Liver (tissue), 9 donors: ENCODE data around the gene HSD3B2. TPM values are rescaled to one million over a fixed set of nuclear protein-coding genes. Genes with fewer than 3 reads are reported as not detected.
A peak's percentile ranks its signal among the peaks of the same experiment; 100 is the strongest.

Experiments
- DNase-seq: peaks from one replicate; pipeline ENCODE4 v3.0.0-alpha.2; 2017; ENCODE audit warnings: low spot score
- H3K27ac ChIP-seq, 2 donors: one replicate each; pipeline ENCODE4 v1.7.0; 2013; ENCODE audit warnings: inconsistent platforms in 2 of 2, low read length in 2 of 2, control low read depth in 1 of 2, low read depth in 1 of 2, mild to moderate bottlenecking in 1 of 2
- H3K27me3 ChIP-seq, 4 donors: one replicate each; pipeline versions ENCODE4 v1.6.1 to v1.7.0; 2013; ENCODE audit warnings: low read length in 3 of 4, inconsistent platforms in 1 of 4, mild to moderate bottlenecking in 1 of 4, moderate library complexity in 1 of 4; ENCODE audit not compliant: control insufficient read depth in 4 of 4, insufficient read depth in 4 of 4
- H3K36me3 ChIP-seq, 4 donors: one replicate each; pipeline versions ENCODE4 v1.6.1 to v1.7.0; 2013; ENCODE audit warnings: low read length in 3 of 4, mild to moderate bottlenecking in 3 of 4, low read depth in 1 of 4, moderate library complexity in 1 of 4; ENCODE audit not compliant: control insufficient read depth in 4 of 4, insufficient read depth in 3 of 4
- H3K4me1 ChIP-seq, 4 donors: one replicate each; pipeline versions ENCODE4 v1.6.1 to v1.7.0; 2013; ENCODE audit warnings: low read length in 3 of 4, mild to moderate bottlenecking in 3 of 4, moderate library complexity in 1 of 4; ENCODE audit not compliant: control insufficient read depth in 4 of 4, insufficient read depth in 4 of 4
- H3K4me3 ChIP-seq, 3 donors: one replicate each; pipeline versions ENCODE4 v1.6.1 to v1.7.0; 2013; ENCODE audit warnings: low read length in 3 of 3, control low read depth in 1 of 3, low read depth in 1 of 3, mild to moderate bottlenecking in 1 of 3
- H3K9ac ChIP-seq, 2 donors: one replicate each; pipeline ENCODE4 v1.7.0; 2013; ENCODE audit warnings: low read length in 2 of 2, mild to moderate bottlenecking in 2 of 2, moderate library complexity in 2 of 2, control low read depth in 1 of 2, low read depth in 1 of 2
- H3K9me3 ChIP-seq, 4 donors: one replicate each; pipeline versions ENCODE4 v1.6.1 to v1.7.0; 2013; ENCODE audit warnings: low read length in 3 of 4; ENCODE audit not compliant: control insufficient read depth in 4 of 4
- EGR1 ChIP-seq, 2 donors: IDR thresholded peaks; 2 replicates each; pipeline ENCODE4 v1.6.1; 2016 to 2018; ENCODE audit warnings: antibody characterized with exemption in 2 of 2, low read depth in 2 of 2
- FOXA1 ChIP-seq: IDR thresholded peaks from 2 replicates; pipeline ENCODE4 v1.6.1; 2016; ENCODE audit warnings: antibody characterized with exemption
- FOXA2 ChIP-seq: IDR thresholded peaks from 2 replicates; pipeline ENCODE4 v1.6.1; 2016; ENCODE audit warnings: antibody characterized with exemption
- GABPA ChIP-seq, 2 donors: IDR thresholded peaks in 1 of 2; conservative IDR thresholded peaks in 1 of 2; 2 replicates each; pipeline ENCODE4 v1.6.1; 2016; ENCODE audit warnings: antibody characterized with exemption in 2 of 2, mild to moderate bottlenecking in 1 of 2, moderate library complexity in 1 of 2
- JUND ChIP-seq, 2 donors: IDR thresholded peaks; 2 replicates each; pipeline ENCODE4 v1.6.1; 2016; ENCODE audit warnings: antibody characterized with exemption in 2 of 2
- NR2F2 ChIP-seq: IDR thresholded peaks from 2 replicates; pipeline ENCODE4 v1.6.1; 2016; ENCODE audit warnings: antibody characterized with exemption
- RAD21 ChIP-seq, 2 donors: IDR thresholded peaks; 2 replicates each; pipeline ENCODE4 v1.6.1; 2016; ENCODE audit warnings: antibody characterized with exemption in 2 of 2, mild to moderate bottlenecking in 2 of 2
- RXRA ChIP-seq, 2 donors: IDR thresholded peaks; 2 replicates each; pipeline ENCODE4 v1.6.1; 2017 to 2018; ENCODE audit warnings: antibody characterized with exemption in 2 of 2, mild to moderate bottlenecking in 1 of 2
- SP1 ChIP-seq: IDR thresholded peaks from 2 replicates; pipeline ENCODE4 v1.6.1; 2018; ENCODE audit warnings: antibody characterized with exemption, mild to moderate bottlenecking
- TAF1 ChIP-seq: conservative IDR thresholded peaks from 2 replicates; pipeline ENCODE4 v1.6.1; 2016; ENCODE audit warnings: antibody characterized with exemption, mild to moderate bottlenecking
- YY1 ChIP-seq: IDR thresholded peaks from 2 replicates; pipeline ENCODE4 v1.6.1; 2016; ENCODE audit warnings: antibody characterized with exemption, mild to moderate bottlenecking
- WGBS: extraction: QIAGEN DNeasy Blood & Tissue Kit; methylation state at CpG from one replicate; pipeline ENCODE4 v1.1.7; 2013; 5-methylcytosine and 5-hydroxymethylcytosine counted together
- polyA plus RNA-seq, 2 donors: library from polyadenylated mRNA; stranded (reverse) in 1 of 2; unstranded in 1 of 2; fragments of 200-250 nt in 1 of 2; fragments of >200 nt in 1 of 2; fragmentation: Nextera tagmentation in 1 of 2; extraction: Ambion mirVana in 1 of 2; gene quantifications; one replicate each; pipeline versions ENCODE4 v1.2.1 to v1.2.3, GENCODE V29; 2013 to 2015
- total RNA-seq, 2 donors: library from RNA; depleted of rRNA; stranded (reverse); fragments of >200 nt; gene quantifications; one replicate each; pipeline ENCODE4 v1.2.3, GENCODE V29; 2014
- TF ChIP-seq, protein P1 (sequence below): IDR thresholded peaks from 2 replicates; pipeline ENCODE4 v1.6.1; 2016; ENCODE audit warnings: antibody characterized with exemption
- TF ChIP-seq, protein P2 (sequence below): fragments of 150-350 bp; IDR thresholded peaks from 2 replicates; pipeline ENCODE4 v1.5.1; 2017; ENCODE audit warnings: improper control_type of control experiment, low read depth, low read length; ENCODE audit not compliant: missing input control
- TF ChIP-seq, protein P3 (sequence below): IDR thresholded peaks from 2 replicates; pipeline ENCODE4 v1.6.1; 2016; ENCODE audit warnings: antibody characterized with exemption
- TF ChIP-seq, protein P4 (sequence below): IDR thresholded peaks from 2 replicates; pipeline ENCODE4 v1.6.1; 2016; ENCODE audit warnings: antibody characterized with exemption, mild to moderate bottlenecking
- donor health status: healthy.
- donor health status: healthy.
- donor health status: healthy.
- donor health status: healthy.
- donor health status: healthy.

Gene HSD3B2
- total and polyA plus RNA-seq, 4 donors, result 0.14 to 0.25 (median 0.18) TPM; not detected in 1

DNA sequence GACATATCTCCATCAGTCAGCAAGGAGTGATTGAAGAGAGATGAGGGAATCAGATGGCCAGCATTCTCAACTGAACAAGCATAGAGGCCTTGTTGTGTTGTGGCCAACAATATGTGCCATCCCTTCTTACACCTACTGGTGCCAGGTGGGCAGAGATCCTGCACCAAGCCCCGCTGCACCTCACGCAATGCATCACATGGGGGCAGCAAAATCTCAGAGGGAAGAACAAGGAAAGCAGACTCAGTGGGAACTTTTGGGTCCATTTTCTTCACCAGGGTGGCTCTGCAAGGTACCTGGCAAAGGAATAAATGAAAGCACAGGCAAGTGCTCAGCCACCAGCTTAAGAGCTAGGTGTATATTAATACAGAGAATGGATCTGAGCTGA, 33.2 kb downstream of the HSD3B2 start:
- H3K9ac ChIP-seq, result no peak overlapping the region
- no peaks in the 10 kb centered on the region for H3K9me3 ChIP-seq
- H3K4me1 ChIP-seq, result peaks cover 7 to 38% (median 31%) of the 10 kb centered on the region in 4 donors
- no peak for DNase-seq
- H3K27me3 ChIP-seq, result no peaks in the 10 kb centered on the region
- no peak for TF ChIP-seq RXRA (IDR thresholded peaks at IDR 0.05)
- no peak for TF ChIP-seq FOXA2
- no peak for TF ChIP-seq SP1
- TF ChIP-seq, protein P1, sequence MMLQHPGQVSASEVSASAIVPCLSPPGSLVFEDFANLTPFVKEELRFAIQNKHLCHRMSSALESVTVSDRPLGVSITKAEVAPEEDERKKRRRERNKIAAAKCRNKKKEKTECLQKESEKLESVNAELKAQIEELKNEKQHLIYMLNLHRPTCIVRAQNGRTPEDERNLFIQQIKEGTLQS, result no peak
- TF ChIP-seq JUND (IDR thresholded peaks at IDR 0.05), result no peak
- TF ChIP-seq GABPA (IDR thresholded peaks at IDR 0.05 in 1 of 2, conservative IDR thresholded peaks at IDR 0.05 in 1 of 2), result no peak
- TF ChIP-seq NR2F2, result no peak
- TF ChIP-seq FOXA1, result no peak
- TF ChIP-seq, protein P2, sequence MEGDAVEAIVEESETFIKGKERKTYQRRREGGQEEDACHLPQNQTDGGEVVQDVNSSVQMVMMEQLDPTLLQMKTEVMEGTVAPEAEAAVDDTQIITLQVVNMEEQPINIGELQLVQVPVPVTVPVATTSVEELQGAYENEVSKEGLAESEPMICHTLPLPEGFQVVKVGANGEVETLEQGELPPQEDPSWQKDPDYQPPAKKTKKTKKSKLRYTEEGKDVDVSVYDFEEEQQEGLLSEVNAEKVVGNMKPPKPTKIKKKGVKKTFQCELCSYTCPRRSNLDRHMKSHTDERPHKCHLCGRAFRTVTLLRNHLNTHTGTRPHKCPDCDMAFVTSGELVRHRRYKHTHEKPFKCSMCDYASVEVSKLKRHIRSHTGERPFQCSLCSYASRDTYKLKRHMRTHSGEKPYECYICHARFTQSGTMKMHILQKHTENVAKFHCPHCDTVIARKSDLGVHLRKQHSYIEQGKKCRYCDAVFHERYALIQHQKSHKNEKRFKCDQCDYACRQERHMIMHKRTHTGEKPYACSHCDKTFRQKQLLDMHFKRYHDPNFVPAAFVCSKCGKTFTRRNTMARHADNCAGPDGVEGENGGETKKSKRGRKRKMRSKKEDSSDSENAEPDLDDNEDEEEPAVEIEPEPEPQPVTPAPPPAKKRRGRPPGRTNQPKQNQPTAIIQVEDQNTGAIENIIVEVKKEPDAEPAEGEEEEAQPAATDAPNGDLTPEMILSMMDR, result peak; percentile 43
- TF ChIP-seq RAD21 (IDR thresholded peaks at IDR 0.05), result peak; percentile 64 to 73
- TF ChIP-seq, protein P3, sequence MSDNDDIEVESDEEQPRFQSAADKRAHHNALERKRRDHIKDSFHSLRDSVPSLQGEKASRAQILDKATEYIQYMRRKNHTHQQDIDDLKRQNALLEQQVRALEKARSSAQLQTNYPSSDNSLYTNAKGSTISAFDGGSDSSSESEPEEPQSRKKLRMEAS, result no peak
- no peak for TF ChIP-seq YY1
- 82% methylated on average over 2 of the region's 2 CpGs for WGBS
- no peak overlapping the region for H3K4me3 ChIP-seq
- H3K36me3 ChIP-seq, result no peaks in the 10 kb centered on the region
- H3K27ac ChIP-seq, result no peak overlapping the region

DNA sequence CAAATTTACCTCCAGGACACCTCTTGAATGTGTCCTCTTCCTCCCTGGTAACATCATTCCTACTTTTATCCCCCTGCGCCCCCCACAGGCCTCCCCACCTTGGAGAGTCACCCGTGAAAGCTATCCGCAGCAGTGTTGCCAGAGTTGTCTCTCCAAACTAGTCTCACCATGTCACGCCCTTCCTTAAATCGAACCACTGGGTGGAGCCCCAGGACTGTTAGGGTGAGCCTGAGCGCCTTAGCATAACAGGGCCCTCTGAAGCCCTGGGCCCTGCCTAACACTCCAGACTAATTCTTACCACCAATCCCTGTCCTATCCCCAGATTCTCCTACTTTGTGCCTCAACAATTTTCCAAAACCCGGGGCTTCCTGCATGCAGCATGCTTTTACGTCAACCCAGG, 35.0 kb downstream of the HSD3B2 start:
- H3K36me3 ChIP-seq, result no peaks in the 10 kb centered on the region
- peaks cover 7 to 42% (median 35%) of the 10 kb centered on the region in 4 donors for H3K4me1 ChIP-seq
- TF ChIP-seq TAF1 (no peak), JUND (IDR thresholded peaks at IDR 0.05) (no peak), EGR1 (IDR thresholded peaks at IDR 0.05; ENCODE audit: low read depth in 2 of 2) (no peak), RAD21 (IDR thresholded peaks at IDR 0.05) (peak; percentile 80 to 85)
- TF ChIP-seq, protein P2, result peak; percentile 48
- TF ChIP-seq, protein P4, sequence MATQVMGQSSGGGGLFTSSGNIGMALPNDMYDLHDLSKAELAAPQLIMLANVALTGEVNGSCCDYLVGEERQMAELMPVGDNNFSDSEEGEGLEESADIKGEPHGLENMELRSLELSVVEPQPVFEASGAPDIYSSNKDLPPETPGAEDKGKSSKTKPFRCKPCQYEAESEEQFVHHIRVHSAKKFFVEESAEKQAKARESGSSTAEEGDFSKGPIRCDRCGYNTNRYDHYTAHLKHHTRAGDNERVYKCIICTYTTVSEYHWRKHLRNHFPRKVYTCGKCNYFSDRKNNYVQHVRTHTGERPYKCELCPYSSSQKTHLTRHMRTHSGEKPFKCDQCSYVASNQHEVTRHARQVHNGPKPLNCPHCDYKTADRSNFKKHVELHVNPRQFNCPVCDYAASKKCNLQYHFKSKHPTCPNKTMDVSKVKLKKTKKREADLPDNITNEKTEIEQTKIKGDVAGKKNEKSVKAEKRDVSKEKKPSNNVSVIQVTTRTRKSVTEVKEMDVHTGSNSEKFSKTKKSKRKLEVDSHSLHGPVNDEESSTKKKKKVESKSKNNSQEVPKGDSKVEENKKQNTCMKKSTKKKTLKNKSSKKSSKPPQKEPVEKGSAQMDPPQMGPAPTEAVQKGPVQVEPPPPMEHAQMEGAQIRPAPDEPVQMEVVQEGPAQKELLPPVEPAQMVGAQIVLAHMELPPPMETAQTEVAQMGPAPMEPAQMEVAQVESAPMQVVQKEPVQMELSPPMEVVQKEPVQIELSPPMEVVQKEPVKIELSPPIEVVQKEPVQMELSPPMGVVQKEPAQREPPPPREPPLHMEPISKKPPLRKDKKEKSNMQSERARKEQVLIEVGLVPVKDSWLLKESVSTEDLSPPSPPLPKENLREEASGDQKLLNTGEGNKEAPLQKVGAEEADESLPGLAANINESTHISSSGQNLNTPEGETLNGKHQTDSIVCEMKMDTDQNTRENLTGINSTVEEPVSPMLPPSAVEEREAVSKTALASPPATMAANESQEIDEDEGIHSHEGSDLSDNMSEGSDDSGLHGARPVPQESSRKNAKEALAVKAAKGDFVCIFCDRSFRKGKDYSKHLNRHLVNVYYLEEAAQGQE, result no peak
- H3K9me3 ChIP-seq, result no peaks in the 10 kb centered on the region
- no peak overlapping the region for H3K4me3 ChIP-seq
- 64% methylated on average over 8 of the region's 8 CpGs for WGBS
- H3K9ac ChIP-seq, result no peak overlapping the region
- no peak overlapping the region for H3K27ac ChIP-seq
- no peaks in the 10 kb centered on the region for H3K27me3 ChIP-seq
- DNase-seq, result no peak
